HL-60 (cell line): Measurements from ENCODE around the gene MMP26.
"Not testable (repeated sequence)": the region's sequence is repeated elsewhere in the genome, so short reads cannot be mapped to it uniquely, and the experiment has no call there.

Experiments
- DNase-seq, 2 experiments: peaks; one replicate each; pipeline ENCODE4 v3.0.0-alpha.2; 2010 to 2020; ENCODE audit warnings: low read depth in 1 of 2, low spot score in 1 of 2
- H3K27ac ChIP-seq: fragments of 250-450 bp; sonication (Bioruptor Pico); replicated peaks from 2 replicates; pipeline ENCODE4 v1.5.1; 2020; ENCODE audit warnings: mild to moderate bottlenecking, moderate library complexity
- H3K27me3 ChIP-seq: fragments of 250-450 bp; sonication (Bioruptor Pico); 2 replicates; pipeline ENCODE4 v1.5.1; 2021; ENCODE audit warnings: mild to moderate bottlenecking, moderate library complexity; ENCODE audit not compliant: insufficient read depth, poor library complexity, severe bottlenecking
- H3K4me3 ChIP-seq: replicated peaks from 2 replicates; pipeline ENCODE4 v1.5.1; 2011; ENCODE audit warnings: mild to moderate bottlenecking, control low read depth, low read length; ENCODE audit not compliant: insufficient read depth
- CTCF ChIP-seq: IDR thresholded peaks from one replicate; pipeline ENCODE4 v1.5.1; 2011; ENCODE audit warnings: low read length, control low read depth, inconsistent platforms; ENCODE audit not compliant: insufficient read depth
- GABPA ChIP-seq: IDR thresholded peaks from 2 replicates; pipeline ENCODE4 v1.6.1; 2012; ENCODE audit warnings: low read depth
- POLR2AphosphoS5 ChIP-seq: IDR thresholded peaks from 2 replicates; pipeline ENCODE4 v1.6.1; 2012; ENCODE audit warnings: low read depth
- REST ChIP-seq: IDR thresholded peaks from 2 replicates; pipeline ENCODE4 v1.6.1; 2012; ENCODE audit warnings: low read depth; ENCODE audit not compliant: insufficient replicate concordance
- SPI1 ChIP-seq: IDR thresholded peaks from 2 replicates; pipeline ENCODE4 v1.6.1; 2012; ENCODE audit warnings: low read depth, mild to moderate bottlenecking, borderline replicate concordance

MMP26 gene

GRCh38 chr11:4714300-4714699 is 9.7 kb downstream of the MMP26 start:
- DNase-seq, result no peak
- TF ChIP-seq REST, result no peak
- no peak for TF ChIP-seq SPI1
- TF ChIP-seq CTCF, result no peak
- TF ChIP-seq POLR2AphosphoS5, result no peak
- TF ChIP-seq GABPA, result no peak
- H3K27ac ChIP-seq, result no peak overlapping the region
- no peak overlapping the region for H3K4me3 ChIP-seq
- H3K27me3 ChIP-seq, result peaks cover 3% of the 10 kb centered on the region

- not testable (repeated sequence) for H3K27me3 ChIP-seq, DNase-seq, H3K27ac ChIP-seq, H3K4me3 ChIP-seq
Measured at GRCh38 chr11:4722616-4723534, 18.3 kb downstream of the MMP26 start.

- TF ChIP-seq GABPA, result no peak
- TF ChIP-seq SPI1, result no peak
- no peak for TF ChIP-seq REST
- TF ChIP-seq CTCF, result no peak
- TF ChIP-seq POLR2AphosphoS5, result no peak
- Histone ChIP-seq H3K4me3 (no peak overlapping the region), H3K27ac (no peak overlapping the region), H3K27me3 (no peaks in the 10 kb centered on the region)
- DNase-seq, result no peak
Measured at GRCh38 chr11:4727171-4727570, 22.6 kb downstream of the MMP26 start.

- H3K4me3 ChIP-seq, result no peak overlapping the region
- DNase-seq, result no peak
- no peak for TF ChIP-seq GABPA
- TF ChIP-seq REST, result no peak
- TF ChIP-seq POLR2AphosphoS5, result no peak
- no peak for TF ChIP-seq CTCF
- TF ChIP-seq SPI1, result no peak
- H3K27ac ChIP-seq, result no peak overlapping the region
- no peaks in the 10 kb centered on the region for H3K27me3 ChIP-seq
Measured at GRCh38 chr11:4740735-4741134, 36.2 kb downstream of the MMP26 start.
